ENCODE measurements around the gene SHANK2. TPM values are rescaled to one million over a fixed set of nuclear protein-coding genes. Genes with fewer than 3 reads are reported as not detected.

Gene SHANK2
- total RNA-seq, 1 donor from 2014 or later, result 10.9 TPM

- DNase-seq (ENCODE audit: low read depth), result no peak
- no peak for TF ChIP-seq CTCF (conservative IDR thresholded peaks at IDR 0.05; ENCODE audit: low read depth, low read length)
These were observed 40.7 kb downstream of the SHANK2 start for GRCh38 chr11:71211631-71212030.

GRCh38 chr11:71210861-71211260 is 41.5 kb downstream of the SHANK2 start:
- no peak for TF ChIP-seq CTCF (conservative IDR thresholded peaks at IDR 0.05; ENCODE audit: low read depth, low read length)
- DNase-seq (ENCODE audit: low read depth), result no peak
- no peak overlapping the region for H3K4me3 ChIP-seq (ENCODE audit: low read depth, low read length)

More at GRCh38 chr11:71211631-71212030, 40.7 kb downstream of the SHANK2 start:
- no peak overlapping the region for H3K4me3 ChIP-seq (ENCODE audit: low read depth, low read length)

- TF ChIP-seq CTCF (conservative IDR thresholded peaks at IDR 0.05; ENCODE audit: low read depth, low read length), result no peak
These were observed 42.7 kb downstream of the SHANK2 start for GRCh38 chr11:71209656-71210055.

GRCh38 chr11:71209181-71209580 is 43.2 kb downstream of the SHANK2 start:
- H3K4me3 ChIP-seq (ENCODE audit: low read depth, low read length), result no peak overlapping the region
- no peak for TF ChIP-seq CTCF (conservative IDR thresholded peaks at IDR 0.05; ENCODE audit: low read depth, low read length)
- DNase-seq (ENCODE audit: low read depth), result no peak

More at GRCh38 chr11:71209656-71210055, 42.7 kb downstream of the SHANK2 start:
- no peak for DNase-seq (ENCODE audit: low read depth)
- no peak overlapping the region for H3K4me3 ChIP-seq (ENCODE audit: low read depth, low read length)

- TF ChIP-seq CTCF (conservative IDR thresholded peaks at IDR 0.05; ENCODE audit: low read depth, low read length), result no peak
- DNase-seq (ENCODE audit: low read depth), result no peak
- no peak overlapping the region for H3K4me3 ChIP-seq (ENCODE audit: low read depth, low read length)
These were observed 44.2 kb downstream of the SHANK2 start for GRCh38 chr11:71208011-71208774.

- DNase-seq (ENCODE audit: low read depth), result no peak
- no peak for TF ChIP-seq CTCF (conservative IDR thresholded peaks at IDR 0.05; ENCODE audit: low read depth, low read length)
- H3K4me3 ChIP-seq (ENCODE audit: low read depth, low read length), result no peak overlapping the region
These were observed 44.8 kb downstream of the SHANK2 start for GRCh38 chr11:71207563-71207962.

- H3K4me3 ChIP-seq (ENCODE audit: low read depth, low read length), result peak overlapping the region; percentile 20
- peak; percentile 59 for DNase-seq (ENCODE audit: low read depth)
- TF ChIP-seq CTCF (conservative IDR thresholded peaks at IDR 0.05; ENCODE audit: low read depth, low read length), result no peak
These were observed 46.2 kb downstream of the SHANK2 start for GRCh38 chr11:71206186-71206585.
